TTC549 (cell line): Measurements from ENCODE around the gene IFI16.
A peak's percentile ranks its signal among the peaks of the same experiment; 100 is the strongest.
"Not testable (repeated sequence)": the region's sequence is repeated elsewhere in the genome, so short reads cannot be mapped to it uniquely, and the experiment has no call there.

Experiments used
- FAIRE-seq: peaks from 2 replicates; lab custom pipeline; 2012; peaks lifted over from hg19 to GRCh38; lab: Jason Lieb, UNC

IFI16 gene

GRCh38 chr1:159008744-159009188 is 941 bp upstream of the IFI16 start:
- FAIRE-seq = no peak

- FAIRE-seq = no peak
Measured at GRCh38 chr1:159009287-159009686, 420 bp upstream of the IFI16 start.

- no peak for FAIRE-seq
Measured at GRCh38 chr1:159010391-159010790, 684 bp downstream of the IFI16 start.

- not testable (repeated sequence) for FAIRE-seq
Measured at GRCh38 chr1:159011001-159011400, 1.3 kb downstream of the IFI16 start.

GRCh38 chr1:159011751-159012150 is 2.0 kb downstream of the IFI16 start:
- FAIRE-seq = no peak

- no peak for FAIRE-seq
Measured at GRCh38 chr1:159012495-159012894, 2.8 kb downstream of the IFI16 start.

- no peak for FAIRE-seq
Measured at GRCh38 chr1:159014003-159014571, 4.4 kb downstream of the IFI16 start.

- FAIRE-seq = no peak
Measured at GRCh38 chr1:159014851-159015250, 5.1 kb downstream of the IFI16 start.

- no peak for FAIRE-seq
Measured at GRCh38 chr1:159015440-159015909, 5.8 kb downstream of the IFI16 start.

GRCh38 chr1:159023723-159024122 is 14.0 kb downstream of the IFI16 start:
- FAIRE-seq = no peak

- FAIRE-seq = peak; percentile 87
Measured at GRCh38 chr1:159025043-159025442, 15.3 kb downstream of the IFI16 start.

GRCh38 chr1:159026841-159027240 is 17.1 kb downstream of the IFI16 start:
- not testable (repeated sequence) for FAIRE-seq

- FAIRE-seq = no peak
Measured at GRCh38 chr1:159030311-159030710, 20.6 kb downstream of the IFI16 start.

- FAIRE-seq = no peak
Measured at GRCh38 chr1:159030877-159031447, 21.3 kb downstream of the IFI16 start.

- no peak for FAIRE-seq
Measured at GRCh38 chr1:159040206-159040605, 30.5 kb downstream of the IFI16 start.

GRCh38 chr1:159040893-159041724 is 31.4 kb downstream of the IFI16 start:
- FAIRE-seq = no peak

- FAIRE-seq = not testable (repeated sequence)
Measured at GRCh38 chr1:159046486-159046885, 36.8 kb downstream of the IFI16 start.

GRCh38 chr1:159051436-159051835 is 41.7 kb downstream of the IFI16 start:
- no peak for FAIRE-seq

GRCh38 chr1:159054427-159054826 is 44.7 kb downstream of the IFI16 start:
- no peak for FAIRE-seq

- FAIRE-seq = no peak
Measured at GRCh38 chr1:159055181-159055641, 45.5 kb downstream of the IFI16 start.

GRCh38 chr1:159056069-159056698 is 46.5 kb downstream of the IFI16 start:
- no peak for FAIRE-seq

- no peak for FAIRE-seq
Measured at GRCh38 chr1:159058751-159059150, 49.0 kb downstream of the IFI16 start.

GRCh38 chr1:159065106-159065505 is 55.4 kb downstream of the IFI16 start:
- FAIRE-seq = no peak
